Fibroblast of skin of right biceps (primary cell): ENCODE measurements around the gene GNB1L.
"Not testable (repeated sequence)": the region's sequence is repeated elsewhere in the genome, so short reads cannot be mapped to it uniquely, and the experiment has no call there.

Source experiments
- DNase-seq: peaks from one replicate; pipeline ENCODE4 v3.0.0-alpha.2; 2013

GNB1L gene

DNA sequence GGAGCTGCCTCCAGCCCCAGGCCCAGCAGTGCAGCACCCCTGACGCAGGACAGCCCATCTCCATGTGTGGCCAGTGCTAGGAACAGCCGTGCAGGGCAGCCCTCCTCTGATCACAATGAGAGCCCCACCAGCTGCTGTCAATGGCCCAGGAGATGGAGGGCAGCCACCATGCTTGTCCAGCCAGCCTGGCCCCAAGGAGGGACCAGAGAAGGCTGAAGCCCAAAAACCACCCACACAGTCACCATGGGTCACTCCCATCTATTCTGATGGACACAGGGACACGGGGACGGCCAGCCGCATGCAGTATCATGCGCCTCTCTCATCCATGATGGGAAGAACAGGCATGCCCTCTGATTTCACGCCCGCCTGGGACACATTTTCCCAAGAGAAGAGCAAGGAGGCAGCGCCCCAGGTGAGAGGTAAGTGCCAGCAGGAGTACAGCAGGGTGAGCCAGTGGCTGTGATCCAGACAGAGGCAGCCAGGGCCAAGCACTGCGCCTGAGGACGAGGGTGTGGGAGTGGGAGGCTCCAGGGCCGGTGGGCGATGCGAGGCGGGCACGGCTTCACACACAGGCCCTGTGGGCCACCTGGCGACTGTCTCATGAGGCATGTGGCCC lies 33.6 kb upstream of the GNB1L start:
- no peak for DNase-seq

DNA sequence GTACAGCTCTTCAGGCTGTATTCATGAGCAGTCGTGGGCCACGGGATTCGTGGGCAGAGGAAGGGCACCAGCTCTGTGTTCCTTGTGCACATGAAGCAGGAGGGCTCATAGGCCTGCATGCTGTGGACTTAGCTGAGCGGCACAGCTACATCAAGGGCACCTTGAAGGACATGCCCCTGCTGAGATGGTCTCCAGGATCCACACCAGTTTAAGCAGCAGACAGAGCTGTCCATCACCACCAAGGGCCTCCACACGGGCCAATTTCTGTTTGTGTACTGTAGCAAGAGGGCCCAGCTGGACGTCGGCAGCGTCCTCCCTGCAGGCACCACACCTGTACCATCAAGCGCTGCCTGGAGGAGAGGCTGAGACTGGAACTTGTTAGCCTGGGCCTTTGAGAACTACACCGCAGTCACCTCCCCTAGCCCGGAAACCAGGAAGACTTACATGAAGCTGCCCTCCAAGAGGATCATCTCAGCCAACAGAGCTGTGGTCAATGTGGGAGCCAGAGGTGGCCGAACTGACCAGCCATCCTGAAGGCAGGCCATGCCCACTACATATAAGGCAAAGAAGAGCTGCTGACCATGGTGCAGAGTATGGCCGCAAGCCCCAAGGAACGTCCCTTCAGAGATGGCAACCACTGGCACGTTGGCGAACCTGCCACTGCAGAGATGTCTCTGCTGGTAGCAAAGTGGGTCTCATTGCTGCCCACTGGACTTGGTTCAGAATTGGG lies 32.7 kb upstream of the GNB1L start:
- DNase-seq, result no peak

DNA sequence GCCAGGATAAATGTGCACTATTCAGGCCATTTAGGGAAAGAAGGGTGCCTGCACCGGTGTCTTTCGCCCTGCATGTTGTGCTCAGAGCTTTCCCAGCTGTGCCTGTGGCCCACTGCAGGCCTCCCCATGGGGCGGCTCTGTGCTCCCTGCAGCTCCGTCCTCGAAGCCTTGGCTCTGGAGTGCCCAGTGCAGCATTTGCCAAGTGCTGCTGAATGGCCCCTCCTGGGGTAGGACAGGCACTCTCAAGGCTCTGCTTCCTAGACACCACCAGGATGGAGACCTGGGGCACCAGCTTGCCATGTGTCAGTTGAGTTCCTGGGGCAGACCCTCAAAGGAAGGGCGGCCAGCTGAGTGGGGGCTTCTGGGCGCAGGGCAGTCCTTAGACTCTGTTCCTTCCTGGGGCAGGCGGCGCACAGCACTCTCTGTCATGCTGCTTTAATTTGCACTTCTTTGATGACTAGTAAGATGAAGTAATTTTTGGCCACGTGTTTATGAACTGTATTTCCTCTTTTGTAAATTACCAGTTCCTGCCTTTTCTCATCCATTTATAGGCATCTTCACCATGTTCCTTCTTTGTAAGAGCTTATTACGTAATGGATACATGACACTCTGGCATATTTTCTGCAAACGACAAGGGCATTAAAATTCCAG lies 32.1 kb upstream of the GNB1L start:
- DNase-seq, result peak; percentile 91

DNA sequence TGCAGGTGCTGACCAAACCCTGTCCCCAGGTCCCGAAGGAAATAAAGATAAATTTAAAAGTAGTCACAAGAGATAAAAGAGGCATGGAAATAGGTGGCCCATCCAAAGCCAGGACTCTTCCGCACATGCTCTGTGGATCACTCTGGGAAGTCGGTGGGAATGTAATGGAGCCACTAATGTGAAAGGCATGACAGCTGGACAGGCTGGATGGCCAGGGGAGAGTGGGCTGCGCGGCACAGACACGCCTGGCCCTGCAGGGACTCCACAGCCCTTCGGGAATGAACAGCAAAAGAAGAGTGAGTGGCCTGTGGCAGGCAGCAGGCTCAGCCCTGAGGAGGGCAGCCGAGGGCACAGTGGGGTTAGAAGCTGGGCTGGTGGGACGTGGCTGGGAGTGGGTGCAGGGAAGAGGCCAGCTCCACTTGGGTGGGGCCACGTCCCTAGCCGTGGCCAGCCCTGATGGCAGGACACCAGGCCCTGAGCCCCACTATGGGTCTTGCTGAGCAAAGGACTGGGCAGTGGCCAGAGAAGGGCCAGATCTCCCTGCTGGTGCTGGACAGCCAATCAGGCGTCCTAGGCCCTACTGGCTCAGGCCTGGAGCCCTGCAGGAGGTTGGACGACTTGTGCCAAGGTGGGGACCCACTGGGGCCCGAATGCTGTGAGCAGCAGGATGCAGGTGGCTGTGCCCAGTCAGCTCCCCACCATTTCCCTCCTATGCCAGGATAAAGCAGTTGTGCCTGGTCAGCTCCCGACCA lies 31.3 kb upstream of the GNB1L start:
- no peak for DNase-seq

GRCh38 chr22:19884954-19885751 lies 30.5 kb upstream of the GNB1L start:
- no peak for DNase-seq

DNA sequence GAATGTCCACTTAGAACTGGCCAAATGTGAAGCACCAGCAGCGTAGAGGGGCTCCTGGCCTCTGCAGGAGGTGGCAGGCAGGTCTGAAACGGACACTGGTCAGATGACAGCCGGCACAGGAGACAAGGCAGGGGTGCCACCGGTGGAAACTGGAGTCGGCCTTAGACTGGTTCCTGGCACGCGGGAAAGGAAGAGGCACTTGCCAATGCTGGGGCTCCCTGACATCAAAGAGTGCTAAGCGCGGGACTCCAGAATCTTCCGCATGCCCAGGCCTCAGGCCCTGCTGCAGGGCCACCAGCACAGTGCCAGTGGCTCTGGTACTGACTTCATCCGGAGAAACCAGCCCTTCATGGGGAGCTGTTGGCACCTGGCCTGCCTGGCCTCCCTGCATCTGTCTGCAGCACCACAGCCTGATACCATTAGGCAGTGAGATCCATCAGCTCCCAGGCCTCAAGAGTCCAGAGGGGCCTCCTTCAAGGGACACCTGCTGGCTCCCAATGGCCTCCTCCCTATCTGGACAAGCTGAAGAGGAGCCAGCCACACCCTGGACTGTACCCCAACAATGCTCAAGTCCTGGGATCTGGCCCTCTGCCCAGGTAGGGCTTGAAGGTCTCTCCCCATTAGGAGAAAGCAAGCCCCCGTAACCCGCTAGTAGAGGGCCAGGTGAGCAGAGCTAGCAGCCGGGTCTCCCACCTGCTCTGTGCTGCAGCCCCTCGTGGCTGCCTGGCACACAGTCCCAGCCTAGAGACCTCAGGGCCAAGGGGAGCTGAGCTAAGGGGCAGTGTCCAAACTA lies 29.7 kb upstream of the GNB1L start:
- DNase-seq, result no peak

DNA sequence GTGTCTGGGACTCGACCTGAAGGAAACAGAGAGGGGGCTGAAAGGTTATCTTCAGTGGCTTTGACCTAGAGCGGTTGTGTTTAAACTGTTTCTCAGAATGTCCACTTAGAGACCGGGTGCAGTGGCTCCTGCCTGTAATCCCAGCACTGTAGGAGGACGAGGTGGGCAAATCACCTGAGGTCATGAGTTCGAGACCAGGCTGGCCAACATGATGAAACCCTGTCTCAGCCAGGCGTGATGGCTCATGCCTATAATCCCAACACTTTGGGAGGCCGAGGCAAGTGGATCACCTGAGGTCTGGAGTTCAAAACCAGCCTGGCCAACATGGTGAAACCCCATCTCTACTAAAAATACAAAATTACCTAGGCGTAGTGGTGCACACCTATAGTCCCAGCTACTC lies 28.8 kb upstream of the GNB1L start:
- not testable (repeated sequence) for DNase-seq

DNA sequence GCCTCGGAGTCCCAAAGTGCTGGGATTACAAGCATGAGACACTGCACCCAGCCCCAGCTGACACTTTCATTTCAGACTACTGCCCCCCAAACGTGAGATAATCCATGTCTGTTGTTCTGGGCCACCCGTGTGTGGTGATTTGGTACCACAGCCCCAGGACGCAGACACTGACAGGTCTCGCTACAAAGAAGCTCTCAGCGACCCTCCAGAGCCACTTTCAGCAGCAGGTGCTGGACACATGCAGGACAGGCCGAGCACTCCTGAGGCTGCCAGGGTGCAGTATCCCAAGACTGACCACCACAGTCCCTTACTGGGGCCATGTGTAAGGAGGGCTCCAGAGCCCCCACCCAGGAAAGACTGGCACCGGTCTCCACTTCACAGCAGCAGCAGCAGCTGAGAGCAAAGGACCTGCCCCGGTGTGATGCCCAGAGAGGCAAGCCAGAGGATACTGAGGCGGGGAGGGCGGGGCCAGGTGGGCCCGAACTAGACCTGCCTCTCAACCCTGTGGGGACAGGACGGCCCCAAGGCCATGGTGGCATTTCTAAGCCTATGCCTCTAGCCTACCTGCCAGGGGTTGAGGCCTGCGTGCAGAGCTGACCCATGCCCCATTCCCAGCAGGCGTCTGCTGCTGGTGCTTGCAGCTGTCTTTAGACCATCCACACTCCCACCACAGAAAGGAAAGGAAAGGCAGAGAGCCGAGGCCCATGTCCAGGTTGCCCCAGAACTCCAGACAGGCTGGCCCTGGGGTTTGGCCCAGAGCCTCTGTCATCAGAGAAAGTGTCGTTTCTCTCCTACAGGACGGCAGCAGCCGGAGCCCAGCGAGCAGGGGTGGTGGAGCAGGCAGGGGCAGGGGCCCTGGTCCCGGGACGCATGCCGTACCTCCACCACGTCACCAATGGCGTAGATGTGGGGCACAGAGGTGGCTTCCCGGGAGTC lies 28.0 kb upstream of the GNB1L start:
- no peak for DNase-seq

DNA sequence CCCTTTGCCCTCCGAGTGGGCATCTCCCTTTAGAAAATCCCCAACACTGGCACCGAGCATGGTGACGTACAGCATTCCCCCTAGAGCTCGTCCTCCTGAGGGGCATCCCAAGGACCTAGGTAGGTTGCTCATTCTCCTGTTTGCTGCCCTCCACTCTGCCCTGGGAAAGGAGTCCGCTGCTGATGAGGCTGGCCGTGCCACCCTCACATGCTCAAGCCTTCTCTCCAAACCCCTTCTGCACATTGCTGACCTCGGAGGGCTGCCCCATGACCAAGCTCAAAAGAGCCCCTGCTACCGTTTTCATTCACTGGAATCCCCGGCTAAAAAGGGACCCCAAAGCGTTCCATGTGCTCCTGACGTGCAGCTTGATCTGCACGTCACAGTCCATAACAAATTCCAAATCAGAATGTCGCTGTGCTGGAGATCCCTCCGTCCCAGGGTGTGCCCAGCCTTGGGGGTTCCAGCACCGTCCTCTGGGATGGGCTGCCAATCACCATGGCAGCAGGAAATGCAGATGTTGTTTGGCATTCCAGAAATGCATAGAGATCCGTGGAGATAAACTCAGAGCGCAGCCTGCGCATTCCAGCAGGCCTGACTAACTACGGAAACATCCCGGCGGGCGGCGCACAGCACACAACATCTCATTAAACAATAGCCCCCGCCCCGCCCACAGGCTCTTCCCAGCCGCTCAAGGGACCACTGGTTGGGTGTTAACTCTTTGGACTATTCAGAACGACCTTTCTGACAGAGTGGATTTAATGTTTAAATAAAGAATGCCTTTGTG lies 26.3 kb upstream of the GNB1L start:
- peak; percentile 99 for DNase-seq

- no peak for DNase-seq
These were observed 25.5 kb upstream of the GNB1L start for GRCh38 chr22:19879992-19880785.

DNA sequence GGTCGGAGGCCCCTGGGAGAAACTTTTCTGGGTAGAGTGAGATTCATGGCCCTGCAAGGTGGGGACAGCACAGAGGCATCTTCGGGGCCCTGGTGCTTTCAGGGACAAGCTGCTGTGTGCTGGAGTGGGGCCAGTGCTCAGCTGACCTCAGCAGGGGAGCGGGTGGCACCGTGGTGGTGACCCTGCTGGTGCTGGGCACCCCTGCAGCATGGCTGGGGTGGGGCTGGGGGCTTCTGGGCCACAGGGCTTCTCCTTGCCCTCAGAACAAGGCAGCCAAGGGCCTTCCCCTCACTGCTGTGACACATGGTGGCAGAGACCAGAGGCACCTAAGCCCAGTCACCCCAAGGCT lies 24.9 kb upstream of the GNB1L start:
- DNase-seq, result no peak

GRCh38 chr22:19879246-19879570 lies 24.5 kb upstream of the GNB1L start:
- no peak for DNase-seq

DNA sequence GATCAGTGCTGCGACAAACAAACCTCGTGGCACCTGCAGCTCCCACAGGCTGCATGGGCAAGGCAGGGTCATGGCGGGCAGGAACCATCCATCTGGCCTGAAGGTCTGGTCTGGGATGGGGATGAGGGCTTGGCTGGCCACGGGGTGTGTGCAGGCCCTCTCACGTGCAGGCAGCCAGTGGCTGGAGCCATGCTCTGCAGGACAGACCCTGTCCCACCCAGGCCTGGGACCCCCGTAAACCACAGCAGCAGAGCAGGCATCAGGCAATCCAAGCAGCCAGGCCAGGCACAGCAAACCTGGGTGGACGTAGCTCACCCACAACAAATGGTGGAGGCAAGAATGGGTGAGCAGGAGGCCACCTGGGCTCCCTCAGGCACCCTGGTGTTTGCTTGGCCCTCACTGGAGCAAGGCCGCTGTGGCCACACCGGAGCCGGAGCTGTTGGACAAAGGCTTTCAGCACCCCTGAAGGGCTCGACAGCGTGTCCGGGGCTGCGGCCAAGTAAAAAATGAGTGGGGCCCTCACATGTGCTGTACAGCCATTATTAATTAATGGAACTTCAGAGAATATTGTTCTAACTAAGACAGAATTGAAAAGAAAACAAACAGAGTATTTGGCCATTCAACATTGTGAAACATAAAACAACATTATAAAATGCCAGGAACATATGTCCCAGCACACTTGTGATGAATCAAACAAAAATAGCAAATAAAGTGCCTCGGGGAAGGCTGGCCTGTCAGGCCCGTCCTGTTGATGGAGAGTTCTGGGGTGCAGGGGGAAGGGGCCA lies 24.0 kb upstream of the GNB1L start:
- DNase-seq, result peak; percentile 28

- peak; percentile 70 for DNase-seq
These were observed 23.1 kb upstream of the GNB1L start for GRCh38 chr22:19877626-19878339.

DNA sequence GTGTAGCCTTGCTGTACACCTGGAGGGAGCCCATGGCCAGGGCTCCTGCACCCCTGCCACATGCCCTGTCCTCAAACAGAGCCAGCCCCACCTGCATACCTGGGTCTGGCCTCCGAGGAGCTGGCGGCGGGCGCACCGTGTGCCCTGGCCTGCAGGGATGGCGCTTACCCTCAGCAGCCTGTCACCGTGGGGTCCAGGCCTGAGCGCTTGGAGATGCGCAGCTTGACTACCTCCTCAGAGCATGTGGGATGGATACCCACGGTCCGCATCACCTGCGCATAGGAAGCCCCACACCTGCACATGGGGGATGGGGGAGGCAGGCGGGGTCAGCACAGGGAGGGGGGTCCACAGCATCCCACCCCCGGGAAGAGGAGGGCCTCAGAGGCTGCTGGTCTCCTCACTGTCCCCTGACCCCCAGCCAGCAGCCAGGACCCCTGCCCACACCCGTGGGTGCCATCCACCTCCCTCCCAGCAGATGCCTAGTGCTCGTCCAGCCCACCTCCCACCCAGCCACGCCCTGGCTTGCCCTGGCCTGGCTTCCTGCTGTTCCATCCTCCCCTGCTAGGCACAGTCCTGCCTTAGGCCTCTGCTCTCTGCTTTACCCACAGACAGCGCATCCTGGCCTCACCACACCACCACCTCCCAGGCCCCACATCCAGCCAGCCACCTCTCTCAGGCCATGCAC lies 22.4 kb upstream of the GNB1L start:
- DNase-seq, result no peak

DNA sequence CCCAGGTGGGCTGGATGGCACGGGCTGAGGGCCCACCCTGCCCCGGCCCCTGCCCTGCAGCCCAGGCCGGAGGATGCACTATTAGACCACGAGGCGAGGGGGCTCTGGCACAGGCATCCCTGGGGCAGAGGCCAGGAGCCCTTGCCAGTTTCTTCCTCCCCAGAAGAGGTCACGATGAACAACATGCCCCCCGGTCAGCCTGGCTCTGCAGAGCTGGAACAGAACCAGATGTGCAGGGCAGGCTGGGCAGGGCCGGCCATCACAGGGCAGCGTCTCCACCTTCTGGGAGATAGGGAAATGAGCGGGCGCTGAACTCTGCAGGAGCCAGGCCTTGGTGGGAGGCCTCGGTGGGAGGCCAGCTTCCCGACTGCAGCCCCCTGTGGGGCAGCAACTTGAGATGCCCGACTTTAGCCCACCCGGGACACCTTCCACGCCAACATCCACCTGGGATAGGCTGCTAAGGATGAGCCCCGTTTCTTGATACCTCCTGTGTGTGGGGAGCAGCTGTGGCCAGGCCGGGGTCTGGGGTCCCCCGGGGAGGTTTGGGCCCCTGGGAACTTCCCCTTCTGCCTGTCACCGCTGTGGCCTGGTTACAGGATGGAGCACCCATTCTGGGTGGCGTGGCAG lies 21.8 kb upstream of the GNB1L start:
- no peak for DNase-seq
